Neuronal stem cell (in vitro differentiated cells): Measurements from ENCODE around the gene PTPN11.

Experiments
- DNase-seq: peaks from one replicate; pipeline ENCODE4 v3.0.0-alpha.2; 2013; ENCODE audit warnings: low spot score
- H2AFZ ChIP-seq: one replicate; pipeline ENCODE4 v1.6.1; 2013; ENCODE audit warnings: mild to moderate bottlenecking, low read length, inconsistent platforms
- H2AK5ac ChIP-seq: 2 replicates; pipeline ENCODE4 v1.6.1; 2013; ENCODE audit warnings: low read depth, mild to moderate bottlenecking, inconsistent platforms, low read length, moderate library complexity, mixed read lengths
- H2BK120ac ChIP-seq: 2 replicates; pipeline ENCODE4 v1.6.1; 2013; ENCODE audit warnings: low read depth, mild to moderate bottlenecking, inconsistent platforms, low read length, moderate library complexity, mixed read lengths
- H2BK12ac ChIP-seq: one replicate; pipeline ENCODE4 v1.6.1; 2013; ENCODE audit warnings: low read length, inconsistent platforms
- H2BK15ac ChIP-seq: 2 replicates; pipeline ENCODE4 v1.6.1; 2013; ENCODE audit warnings: mild to moderate bottlenecking, low read length, inconsistent platforms, mixed read lengths
- H2BK5ac ChIP-seq: one replicate; pipeline ENCODE4 v1.6.1; 2013; ENCODE audit warnings: inconsistent platforms, mild to moderate bottlenecking, low read length, moderate library complexity
- H3K14ac ChIP-seq: one replicate; pipeline ENCODE4 v1.6.1; 2013; ENCODE audit warnings: low read length, inconsistent platforms
- H3K18ac ChIP-seq: 2 replicates; pipeline ENCODE4 v1.6.1; 2013; ENCODE audit warnings: low read length, inconsistent platforms
- H3K23ac ChIP-seq: 2 replicates; pipeline ENCODE4 v1.6.1; 2013; ENCODE audit warnings: low read depth, mild to moderate bottlenecking, mixed read lengths, low read length, inconsistent platforms; ENCODE audit not compliant: poor library complexity
- H3K27ac ChIP-seq: replicated peaks from 3 replicates; pipeline ENCODE4 v1.5.1; 2013; ENCODE audit warnings: low read length, inconsistent platforms
- H3K27me3 ChIP-seq, 3 experiments: 2 replicates each; pipeline ENCODE4 v1.6.1; 2013; ENCODE audit warnings: low read length in 3 of 3, mild to moderate bottlenecking in 2 of 3, inconsistent platforms in 1 of 3, low read depth in 1 of 3, mixed read lengths in 1 of 3, moderate library complexity in 1 of 3; ENCODE audit not compliant: control insufficient read depth in 3 of 3, insufficient read depth in 3 of 3
- H3K36me3 ChIP-seq, 2 donors: replicated peaks in 1 of 2; 2 replicates each; pipeline ENCODE4 v1.6.1; 2013; ENCODE audit warnings: low read length in 2 of 2; ENCODE audit not compliant: control insufficient read depth in 2 of 2, insufficient read depth in 2 of 2
- H3K4ac ChIP-seq: 2 replicates; pipeline ENCODE4 v1.6.1; 2013; ENCODE audit warnings: inconsistent platforms, mild to moderate bottlenecking, low read length, moderate library complexity
- H3K4me1 ChIP-seq, 2 donors: 1 replicate in 1 of 2; 2 replicates in 1 of 2; pipeline ENCODE4 v1.6.1; 2013; ENCODE audit warnings: low read length in 2 of 2, low read depth in 1 of 2; ENCODE audit not compliant: control insufficient read depth in 2 of 2, insufficient read depth in 1 of 2
- H3K4me2 ChIP-seq: one replicate; pipeline ENCODE4 v1.6.1; 2013; ENCODE audit warnings: mild to moderate bottlenecking, low read length, inconsistent platforms; ENCODE audit not compliant: insufficient read depth, poor library complexity, severe bottlenecking
- H3K4me3 ChIP-seq, 2 donors: 2 replicates each; pipeline ENCODE4 v1.5.1; 2013; ENCODE audit warnings: low read length in 2 of 2, mild to moderate bottlenecking in 2 of 2, inconsistent platforms in 1 of 2, moderate library complexity in 1 of 2
- H3K79me1 ChIP-seq: one replicate; pipeline ENCODE4 v1.6.1; 2013; ENCODE audit warnings: low read depth, mild to moderate bottlenecking, inconsistent platforms, low read length, moderate library complexity
- H3K9ac ChIP-seq: one replicate; pipeline ENCODE4 v1.6.1; 2013; ENCODE audit warnings: mild to moderate bottlenecking, low read depth, low read length, inconsistent platforms; ENCODE audit not compliant: poor library complexity
- H3K9me3 ChIP-seq, 2 donors: replicated peaks in 1 of 2; 2 replicates each; pipeline versions ENCODE3 to v1.6.1; 2013; ENCODE audit warnings: low read length in 2 of 2, mild to moderate bottlenecking in 2 of 2, inconsistent platforms in 1 of 2, low read depth in 1 of 2, mixed read lengths in 1 of 2, moderate library complexity in 1 of 2; ENCODE audit not compliant: control insufficient read depth in 2 of 2, insufficient read depth in 1 of 2
- H4K8ac ChIP-seq: one replicate; pipeline ENCODE4 v1.6.1; 2013; ENCODE audit warnings: low read depth, mild to moderate bottlenecking, inconsistent platforms, low read length, moderate library complexity
- H4K91ac ChIP-seq: one replicate; pipeline ENCODE4 v1.6.1; 2013; ENCODE audit warnings: low read length, low read depth, mild to moderate bottlenecking, inconsistent platforms; ENCODE audit not compliant: poor library complexity
- WGBS, 2 donors: extraction: QIAGEN DNeasy Blood & Tissue Kit; methylation state at CpG; one replicate each; pipeline ENCODE4 v1.1.7; 2013; ENCODE audit warnings: missing lambda C conversion rate in 2 of 2, mixed read lengths in 1 of 2; ENCODE audit not compliant: insufficient read length in 2 of 2, insufficient replicate concordance in 1 of 2; ENCODE audit errors: extremely low coverage in 2 of 2; 5-methylcytosine and 5-hydroxymethylcytosine counted together

Gene PTPN11

DNA sequence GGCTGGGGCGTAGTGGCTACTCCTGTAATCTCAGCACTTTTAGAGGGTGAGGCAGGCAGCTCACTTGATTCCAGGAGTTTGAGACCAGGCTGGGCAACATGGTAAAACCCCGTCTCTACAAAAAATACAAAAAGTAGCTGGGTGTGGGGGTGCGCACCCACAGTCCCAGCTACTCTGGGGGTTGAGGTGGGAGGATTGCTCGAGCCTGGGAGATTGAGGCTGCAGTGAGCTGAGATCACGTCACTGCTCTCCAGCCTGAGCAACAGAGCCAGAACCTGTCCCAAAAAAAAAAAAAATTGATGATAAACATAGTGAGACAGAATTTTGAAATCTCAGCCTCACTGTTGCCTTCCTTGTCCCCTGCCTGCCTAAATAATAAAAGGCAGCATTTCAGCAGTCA, 40.0 kb downstream of the PTPN11 start:
- Histone ChIP-seq H2BK15ac (no peak overlapping the region), H3K18ac (no peak overlapping the region), H3K9ac (no peak overlapping the region), H2BK120ac (no peak overlapping the region), H2BK5ac (no peak overlapping the region), H3K79me1 (no peaks in the 10 kb centered on the region), H3K27me3 (no peaks in the 10 kb centered on the region), H3K14ac (no peak overlapping the region), H2AK5ac (no peak overlapping the region), H2BK12ac (no peak overlapping the region), H3K23ac (no peak overlapping the region), H3K9me3 (peaks cover 0 to 3% of the 10 kb centered on the region in 2 donors), H3K4ac (no peak overlapping the region), H3K4me3 (no peak overlapping the region), H3K36me3 (peaks cover 12 to 85% of the 10 kb centered on the region in 2 donors), H2AFZ (no peak overlapping the region), H3K4me2 (no peak overlapping the region), H3K4me1 (peaks cover 0 to 1% of the 10 kb centered on the region in 2 donors), H3K27ac (no peak overlapping the region), H4K91ac (no peak overlapping the region), H4K8ac (no peak overlapping the region)
- no CpG with 5 or more reads among the region's 5 CpGs for WGBS, 2 donors
- no peak for DNase-seq

DNA sequence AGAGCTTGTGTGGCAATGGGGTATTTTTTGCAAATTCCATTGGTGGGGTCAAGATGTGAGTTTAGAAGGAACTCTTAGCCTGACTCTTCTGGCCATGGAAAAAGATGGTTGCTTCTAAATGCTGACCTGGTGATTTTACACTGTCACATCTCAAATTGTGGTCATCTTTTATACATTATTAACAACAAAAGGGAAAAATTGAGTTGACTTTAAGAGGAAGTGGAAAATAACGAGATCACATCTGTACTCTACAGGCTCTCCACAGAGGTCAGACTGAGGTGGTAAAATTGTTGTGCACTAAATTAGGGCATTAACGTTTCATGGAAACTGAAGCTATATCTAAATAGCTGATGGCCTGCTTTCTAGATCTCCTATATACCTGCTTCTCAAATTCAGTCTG, 44.7 kb downstream of the PTPN11 start:
- Histone ChIP-seq H2AK5ac (no peak overlapping the region), H3K23ac (no peak overlapping the region), H3K27me3 (no peaks in the 10 kb centered on the region), H2BK120ac (no peak overlapping the region), H3K79me1 (no peaks in the 10 kb centered on the region), H4K8ac (no peak overlapping the region), H3K27ac (no peak overlapping the region), H3K36me3 (peaks cover 3 to 54% of the 10 kb centered on the region in 2 donors), H3K4me1 (peaks cover 0 to 1% of the 10 kb centered on the region in 2 donors), H3K18ac (no peak overlapping the region), H2BK12ac (no peak overlapping the region), H3K9ac (no peak overlapping the region), H3K4me2 (no peak overlapping the region), H3K9me3 (no peaks in the 10 kb centered on the region), H2BK15ac (no peak overlapping the region), H2AFZ (no peak overlapping the region), H3K4me3 (no peak overlapping the region), H3K4ac (no peak overlapping the region), H3K14ac (no peak overlapping the region), H4K91ac (no peak overlapping the region), H2BK5ac (no peak overlapping the region)
- WGBS, 2 donors = no CpG with 5 or more reads among the region's 2 CpGs
- no peak for DNase-seq

DNA sequence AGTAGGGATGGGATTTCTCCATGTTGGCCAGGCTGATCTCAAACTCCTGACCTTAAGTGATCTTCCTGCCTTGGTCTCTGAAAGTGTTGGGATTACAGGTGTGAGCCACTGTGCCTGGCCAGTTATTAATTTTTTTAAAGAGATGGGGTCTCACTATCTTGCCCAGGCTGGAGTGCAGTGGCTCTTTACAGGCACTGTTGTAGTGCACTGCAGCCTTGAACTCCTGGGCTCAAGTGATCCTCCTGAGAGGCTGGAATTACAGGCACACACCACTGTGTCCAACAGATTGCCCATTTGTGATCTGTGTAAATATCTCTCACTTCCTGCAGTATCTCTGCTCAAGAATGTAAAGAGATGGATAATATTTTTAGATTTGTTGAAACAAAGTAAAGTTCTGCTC, 45.9 kb downstream of the PTPN11 start:
- no peaks in the 10 kb centered on the region for H3K27me3 ChIP-seq
- no peak overlapping the region for H2BK12ac ChIP-seq
- H2BK5ac ChIP-seq = no peak overlapping the region
- H3K27ac ChIP-seq = no peak overlapping the region
- no peak overlapping the region for H3K4me3 ChIP-seq
- H3K14ac ChIP-seq = no peak overlapping the region
- H3K9ac ChIP-seq = no peak overlapping the region
- H3K4me1 ChIP-seq = no peaks in the 10 kb centered on the region
- H4K91ac ChIP-seq = no peak overlapping the region
- H3K4me2 ChIP-seq = no peak overlapping the region
- H3K79me1 ChIP-seq = no peaks in the 10 kb centered on the region
- no peak for DNase-seq
- no peak overlapping the region for H4K8ac ChIP-seq
- no peak overlapping the region for H3K23ac ChIP-seq
- no peak overlapping the region for H3K4ac ChIP-seq
- H3K18ac ChIP-seq = no peak overlapping the region
- no peak overlapping the region for H2AFZ ChIP-seq
- H2BK120ac ChIP-seq = no peak overlapping the region
- no peak overlapping the region for H2AK5ac ChIP-seq
- H3K9me3 ChIP-seq = no peaks in the 10 kb centered on the region
- H3K36me3 ChIP-seq = peaks cover 4 to 56% of the 10 kb centered on the region in 2 donors
- no peak overlapping the region for H2BK15ac ChIP-seq

DNA sequence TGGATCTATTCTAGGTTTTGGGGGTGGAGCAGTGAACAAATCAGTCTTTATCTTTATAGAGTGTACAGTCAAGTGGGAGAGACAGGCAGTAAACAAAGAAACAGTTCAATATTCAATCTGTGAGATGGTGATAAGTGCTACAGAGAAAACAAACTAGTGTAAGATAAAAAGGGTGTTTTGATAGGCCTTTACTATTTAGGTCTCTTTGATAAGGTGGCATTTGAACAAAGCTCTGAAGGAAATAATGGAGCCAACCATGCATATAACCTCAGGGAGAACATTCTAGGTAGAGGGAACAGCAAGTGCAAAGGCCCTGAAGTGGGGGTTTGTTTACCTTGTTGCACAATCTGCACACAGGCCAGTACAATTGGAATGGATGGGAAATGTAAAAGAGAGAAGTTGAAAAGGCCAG, 47.3 kb downstream of the PTPN11 start:
- DNase-seq = no peak
- Histone ChIP-seq H3K9me3 (no peaks in the 10 kb centered on the region), H3K4me2 (no peak overlapping the region), H2BK5ac (no peak overlapping the region), H4K8ac (no peak overlapping the region), H2BK15ac (no peak overlapping the region), H2AK5ac (no peak overlapping the region), H3K14ac (no peak overlapping the region), H2AFZ (no peak overlapping the region), H2BK120ac (no peak overlapping the region), H3K79me1 (no peaks in the 10 kb centered on the region), H3K27me3 (no peaks in the 10 kb centered on the region), H2BK12ac (no peak overlapping the region), H3K4me3 (no peak overlapping the region), H3K23ac (no peak overlapping the region), H3K36me3 (peaks cover 4 to 51% of the 10 kb centered on the region in 2 donors), H3K4me1 (no peaks in the 10 kb centered on the region), H3K9ac (no peak overlapping the region), H4K91ac (no peak overlapping the region), H3K18ac (no peak overlapping the region), H3K4ac (no peak overlapping the region), H3K27ac (no peak overlapping the region)
